ENCODE results near the gene CPSF7.

GRCh38 chr11:61476371-61476770 lies 46.6 kb upstream of the CPSF7 start:
- TF ChIP-seq, protein P1, sequence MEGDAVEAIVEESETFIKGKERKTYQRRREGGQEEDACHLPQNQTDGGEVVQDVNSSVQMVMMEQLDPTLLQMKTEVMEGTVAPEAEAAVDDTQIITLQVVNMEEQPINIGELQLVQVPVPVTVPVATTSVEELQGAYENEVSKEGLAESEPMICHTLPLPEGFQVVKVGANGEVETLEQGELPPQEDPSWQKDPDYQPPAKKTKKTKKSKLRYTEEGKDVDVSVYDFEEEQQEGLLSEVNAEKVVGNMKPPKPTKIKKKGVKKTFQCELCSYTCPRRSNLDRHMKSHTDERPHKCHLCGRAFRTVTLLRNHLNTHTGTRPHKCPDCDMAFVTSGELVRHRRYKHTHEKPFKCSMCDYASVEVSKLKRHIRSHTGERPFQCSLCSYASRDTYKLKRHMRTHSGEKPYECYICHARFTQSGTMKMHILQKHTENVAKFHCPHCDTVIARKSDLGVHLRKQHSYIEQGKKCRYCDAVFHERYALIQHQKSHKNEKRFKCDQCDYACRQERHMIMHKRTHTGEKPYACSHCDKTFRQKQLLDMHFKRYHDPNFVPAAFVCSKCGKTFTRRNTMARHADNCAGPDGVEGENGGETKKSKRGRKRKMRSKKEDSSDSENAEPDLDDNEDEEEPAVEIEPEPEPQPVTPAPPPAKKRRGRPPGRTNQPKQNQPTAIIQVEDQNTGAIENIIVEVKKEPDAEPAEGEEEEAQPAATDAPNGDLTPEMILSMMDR (IDR thresholded peaks at IDR 0.05) = no peak
- TF ChIP-seq ZFX (IDR thresholded peaks at IDR 0.05; ENCODE audit: borderline replicate concordance) = no peak
